Gastrocnemius medialis (tissue), 4 donors: ENCODE measurements around the gene SHTN1.

Source experiments
- CTCF ChIP-seq, 5 experiments: fragments of 450-650 bp in 3 of 5; fragments of 200-600 bp in 2 of 5; sonication (generic) in 2 of 5; IDR thresholded peaks in 4 of 5; conservative IDR thresholded peaks in 1 of 5; 1 replicate in 4 of 5; 2 replicates in 1 of 5; pipeline ENCODE4 v1.5.1; 2016 to 2019; ENCODE audit warnings: antibody characterized with exemption in 5 of 5, mild to moderate bottlenecking in 3 of 5, moderate library complexity in 3 of 5
- POLR2A ChIP-seq, 2 donors: fragments of 450-650 bp; IDR thresholded peaks; one replicate each; pipeline ENCODE4 v1.6.1; 2017; ENCODE audit warnings: antibody characterized with exemption in 2 of 2, mild to moderate bottlenecking in 2 of 2, moderate library complexity in 2 of 2

GRCh38 chr10:116988311-116988710, 16.7 kb downstream of the SHTN1 start:
- TF ChIP-seq CTCF (IDR thresholded peaks at IDR 0.05 in 4 of 5, conservative IDR thresholded peaks at IDR 0.05 in 1 of 5) (no peak), POLR2A (IDR thresholded peaks at IDR 0.05) (no peak)
